ENCODE measurements around the gene GON7.

DNA sequence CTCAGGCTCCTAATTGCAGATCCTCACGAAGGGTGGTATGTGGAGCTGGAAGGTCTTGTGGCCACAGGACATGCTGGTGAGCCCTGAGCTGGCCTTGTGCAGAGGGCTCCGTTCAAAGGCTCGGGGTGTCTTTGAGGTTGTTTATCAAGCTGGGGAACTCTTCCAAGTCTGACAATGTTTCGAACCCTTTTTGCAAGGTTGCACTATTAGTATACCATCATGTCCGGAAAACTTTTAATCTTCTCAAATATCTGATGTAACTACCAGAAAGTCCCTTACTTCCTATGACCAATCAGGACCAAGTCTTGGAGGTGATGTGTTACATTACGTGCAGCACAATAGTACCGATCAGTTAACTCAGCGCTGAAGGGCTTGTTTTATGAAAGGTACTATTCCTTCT is 21.7 kb upstream of the GON7 start:
- TF ChIP-seq, protein P1, sequence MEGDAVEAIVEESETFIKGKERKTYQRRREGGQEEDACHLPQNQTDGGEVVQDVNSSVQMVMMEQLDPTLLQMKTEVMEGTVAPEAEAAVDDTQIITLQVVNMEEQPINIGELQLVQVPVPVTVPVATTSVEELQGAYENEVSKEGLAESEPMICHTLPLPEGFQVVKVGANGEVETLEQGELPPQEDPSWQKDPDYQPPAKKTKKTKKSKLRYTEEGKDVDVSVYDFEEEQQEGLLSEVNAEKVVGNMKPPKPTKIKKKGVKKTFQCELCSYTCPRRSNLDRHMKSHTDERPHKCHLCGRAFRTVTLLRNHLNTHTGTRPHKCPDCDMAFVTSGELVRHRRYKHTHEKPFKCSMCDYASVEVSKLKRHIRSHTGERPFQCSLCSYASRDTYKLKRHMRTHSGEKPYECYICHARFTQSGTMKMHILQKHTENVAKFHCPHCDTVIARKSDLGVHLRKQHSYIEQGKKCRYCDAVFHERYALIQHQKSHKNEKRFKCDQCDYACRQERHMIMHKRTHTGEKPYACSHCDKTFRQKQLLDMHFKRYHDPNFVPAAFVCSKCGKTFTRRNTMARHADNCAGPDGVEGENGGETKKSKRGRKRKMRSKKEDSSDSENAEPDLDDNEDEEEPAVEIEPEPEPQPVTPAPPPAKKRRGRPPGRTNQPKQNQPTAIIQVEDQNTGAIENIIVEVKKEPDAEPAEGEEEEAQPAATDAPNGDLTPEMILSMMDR (IDR thresholded peaks at IDR 0.05) = no peak
- no peak for TF ChIP-seq EP300 (IDR thresholded peaks at IDR 0.05)

All from sigmoid colon (tissue), 4 donors.